ENCODE measurements around the gene KRT10. TPM values are rescaled to one million over a fixed set of nuclear protein-coding genes. Genes with fewer than 3 reads are reported as not detected.

The KRT10 gene
- polyA plus RNA-seq, 3 donors: 9.7 to 79.1 (median 58.7) TPM

DNA sequence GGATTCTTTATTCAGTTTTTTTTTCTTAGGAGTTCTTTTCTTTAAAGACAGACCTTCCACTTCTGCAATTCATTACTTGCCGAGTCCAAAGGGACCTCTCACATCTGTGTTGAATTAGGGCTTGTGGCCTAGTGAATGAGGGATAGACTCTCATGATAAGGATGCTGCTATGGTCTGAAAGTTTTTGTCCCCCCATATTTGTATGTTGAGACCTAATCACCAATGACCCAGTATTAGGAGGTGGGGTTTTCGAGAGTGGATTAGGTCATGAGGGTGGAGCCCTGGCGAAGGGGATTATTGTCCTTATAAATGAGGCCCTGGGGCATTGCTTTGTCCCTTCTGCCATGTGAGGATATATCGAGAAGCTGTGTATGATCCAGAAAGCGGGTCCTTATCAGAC lies 35.1 kb upstream of the KRT10 start:
- Histone ChIP-seq H2AFZ (ENCODE audit: insufficient read depth, low read depth, low read length, poor library complexity, severe bottlenecking) (no peak overlapping the region), H3K9me3 (replicated peaks in 1 of 2; ENCODE audit: control insufficient read depth in 1 of 2, insufficient read depth in 1 of 2, low read length in 2 of 2) (no peaks in the 10 kb centered on the region), H3K36me3 (replicated peaks in 1 of 2; ENCODE audit: control insufficient read depth in 1 of 2, insufficient read depth in 2 of 2, low read length in 2 of 2) (no peaks in the 10 kb centered on the region), H3K4me1 (ENCODE audit: control insufficient read depth in 1 of 2, insufficient read depth in 2 of 2, low read length in 2 of 2) (no peaks in the 10 kb centered on the region), H3K79me2 (ENCODE audit: insufficient read depth, low read length) (no peaks in the 10 kb centered on the region), H4K20me1 (ENCODE audit: insufficient read depth, low read length) (no peaks in the 10 kb centered on the region), H3K27ac (ENCODE audit: low read depth in 1 of 2, low read length in 2 of 2) (no peak overlapping the region), H3K4me2 (replicated peaks; ENCODE audit: extremely low read depth, low read length, poor library complexity, severe bottlenecking) (no peak overlapping the region), H3K4me3 (replicated peaks in 1 of 3; ENCODE audit: low read depth in 2 of 3, low read length in 3 of 3) (no peak overlapping the region), H3K9ac (ENCODE audit: insufficient read depth, low read length, poor library complexity, severe bottlenecking) (no peak overlapping the region), H3K27me3 (ENCODE audit: control insufficient read depth in 2 of 2, insufficient read depth in 2 of 2, low read length in 2 of 2) (peaks cover 0 to 6% of the 10 kb centered on the region in 2 donors)
- DNase-seq: no peak
- H3K27me3 Mint-ChIP-seq (ENCODE audit: low read depth in 3 of 3): peaks cover 9 to 16% (median 13%) of the 10 kb centered on the region in 3 donors
- 95% methylated on average over 3 of the region's 5 CpGs for WGBS (ENCODE audit: insufficient coverage)
- H3K27ac Mint-ChIP-seq: no peak overlapping the region
- H3K4me1 Mint-ChIP-seq: no peaks in the 10 kb centered on the region
- no peak for TF ChIP-seq CTCF (IDR thresholded peaks at IDR 0.05)
- peaks cover 0 to 2% (median 0%) of the 10 kb centered on the region in 7 donors for H3K9me3 Mint-ChIP-seq
- no peaks in the 10 kb centered on the region for H3K36me3 Mint-ChIP-seq
- intact Hi-C loops (cut with micrococcal nuclease): no loop called here
- H3K4me3 Mint-ChIP-seq: no peak overlapping the region

DNA sequence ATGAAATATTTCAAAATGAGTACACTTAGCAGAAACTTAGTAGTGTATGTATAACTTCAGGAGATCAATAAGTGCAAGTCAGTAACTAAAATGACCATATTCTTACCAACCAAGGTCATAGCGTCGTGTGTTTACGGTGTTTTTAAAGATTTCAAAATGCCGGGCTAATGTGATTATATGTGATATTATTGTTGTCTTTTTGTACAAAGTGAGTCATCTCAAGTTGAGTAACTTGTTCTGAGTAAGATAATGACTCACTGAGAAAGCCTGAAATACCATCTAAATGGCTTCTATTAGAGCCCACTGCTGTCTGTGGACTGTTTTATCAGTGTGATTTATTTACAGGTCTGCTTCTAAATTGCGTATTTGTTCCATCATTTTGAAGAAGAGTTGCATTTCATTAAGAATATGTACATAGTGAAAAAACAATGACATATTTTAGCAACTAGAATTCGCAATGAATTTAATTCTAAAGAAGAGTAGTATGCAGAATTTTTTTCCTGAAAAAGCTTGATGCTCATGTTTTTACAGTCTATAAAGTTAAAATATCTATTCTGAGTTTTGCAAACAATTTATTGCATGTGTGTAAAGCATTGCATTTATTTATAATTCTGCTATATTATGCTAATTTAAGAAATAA lies 31.9 kb upstream of the KRT10 start:
- H3K9me3 ChIP-seq (replicated peaks in 1 of 2; ENCODE audit: control insufficient read depth in 1 of 2, insufficient read depth in 1 of 2, low read length in 2 of 2): no peaks in the 10 kb centered on the region
- H2AFZ ChIP-seq (ENCODE audit: insufficient read depth, low read depth, low read length, poor library complexity, severe bottlenecking): no peak overlapping the region
- no peaks in the 10 kb centered on the region for H3K36me3 Mint-ChIP-seq
- peaks cover 0 to 2% (median 0%) of the 10 kb centered on the region in 7 donors for H3K9me3 Mint-ChIP-seq
- no peak overlapping the region for H3K9ac ChIP-seq (ENCODE audit: insufficient read depth, low read length, poor library complexity, severe bottlenecking)
- no peak overlapping the region for H3K4me2 ChIP-seq (replicated peaks; ENCODE audit: extremely low read depth, low read length, poor library complexity, severe bottlenecking)
- peaks cover 7 to 15% (median 12%) of the 10 kb centered on the region in 3 donors for H3K27me3 Mint-ChIP-seq (ENCODE audit: low read depth in 3 of 3)
- no peak overlapping the region for H3K27ac ChIP-seq (ENCODE audit: low read depth in 1 of 2, low read length in 2 of 2)
- H3K36me3 ChIP-seq (replicated peaks in 1 of 2; ENCODE audit: control insufficient read depth in 1 of 2, insufficient read depth in 2 of 2, low read length in 2 of 2): no peaks in the 10 kb centered on the region
- H3K27ac Mint-ChIP-seq: no peak overlapping the region
- H3K4me3 ChIP-seq (replicated peaks in 1 of 3; ENCODE audit: low read depth in 2 of 3, low read length in 3 of 3): no peak overlapping the region
- WGBS (ENCODE audit: insufficient coverage): 20% methylated on average over 1 of the region's 6 CpGs
- H3K27me3 ChIP-seq (ENCODE audit: control insufficient read depth in 2 of 2, insufficient read depth in 2 of 2, low read length in 2 of 2): peaks cover 2 to 9% of the 10 kb centered on the region in 2 donors
- intact Hi-C loops (cut with micrococcal nuclease): no loop called here
- no peaks in the 10 kb centered on the region for H4K20me1 ChIP-seq (ENCODE audit: insufficient read depth, low read length)
- DNase-seq: peak; percentile 23 to 60 (median 40)
- H3K4me3 Mint-ChIP-seq: no peak overlapping the region
- H3K4me1 ChIP-seq (ENCODE audit: control insufficient read depth in 1 of 2, insufficient read depth in 2 of 2, low read length in 2 of 2): no peaks in the 10 kb centered on the region
- no peaks in the 10 kb centered on the region for H3K79me2 ChIP-seq (ENCODE audit: insufficient read depth, low read length)
- TF ChIP-seq CTCF (IDR thresholded peaks at IDR 0.05): no peak
- no peaks in the 10 kb centered on the region for H3K4me1 Mint-ChIP-seq
